ENCODE data around the gene RPS6KL1. TPM values are rescaled to one million over a fixed set of nuclear protein-coding genes. Genes with fewer than 3 reads are reported as not detected.
A peak's percentile ranks its signal among the peaks of the same experiment; 100 is the strongest.

Gene RPS6KL1
- total and polyA plus RNA-seq, 8 donors, result 0.62 to 6.7 (median 1.2) TPM

- peaks cover 0 to 23% of the 10 kb centered on the region in 2 donors for H3K27me3 ChIP-seq
- H3K4me1 ChIP-seq, result peaks cover 0 to 17% of the 10 kb centered on the region in 2 donors
- no peak overlapping the region for H3K27ac ChIP-seq
- H3K36me3 ChIP-seq, result no peaks in the 10 kb centered on the region
- H3K4me3 ChIP-seq, result no peak overlapping the region
- no peaks in the 10 kb centered on the region for H3K9me3 ChIP-seq
- ATAC-seq (no peak), DNase-seq (peak in 1 of 4 donors; percentile 55)
- intact Hi-C loops (cut with DNase I), result loop anchor here in 1 of 2 donors (10.0 kb wide), 1 partner anchor 136 kb away; no protein-coding TSS in a partner anchor
- TF ChIP-seq CTCF (IDR thresholded peaks at IDR 0.05), result no peak
These were observed 25.4 kb upstream of the RPS6KL1 start for GRCh38 chr14:74948228-74949175.

- Histone ChIP-seq H3K9me3 (no peaks in the 10 kb centered on the region), H3K4me1 (peaks cover 0 to 26% of the 10 kb centered on the region in 2 donors), H3K36me3 (no peaks in the 10 kb centered on the region), H3K27me3 (peaks cover 0 to 16% of the 10 kb centered on the region in 2 donors), H3K27ac (no peak overlapping the region), H3K4me3 (no peak overlapping the region)
- DNase-seq (peak in 1 of 4 donors; percentile 60), ATAC-seq (no peak)
- TF ChIP-seq CTCF (IDR thresholded peaks at IDR 0.05), result no peak
- intact Hi-C loops (cut with DNase I), result loop anchor here in 1 of 2 donors (10.0 kb wide), 1 partner anchor 137 kb away; no protein-coding TSS in a partner anchor
These were observed 24.5 kb upstream of the RPS6KL1 start for GRCh38 chr14:74947353-74948227.

- no peaks in the 10 kb centered on the region for H3K9me3 ChIP-seq
- no peak for ATAC-seq
- no peak for DNase-seq
These were observed 23.7 kb upstream of the RPS6KL1 start for GRCh38 chr14:74946659-74947281.

More at GRCh38 chr14:74946659-74947281, 23.7 kb upstream of the RPS6KL1 start:
- H3K27ac ChIP-seq, result no peak overlapping the region
- peaks cover 5 to 34% of the 10 kb centered on the region in 2 donors for H3K4me1 ChIP-seq
- TF ChIP-seq CTCF (IDR thresholded peaks at IDR 0.05), result peak in 1 of 2 donors; percentile 8
- peaks cover 0 to 11% of the 10 kb centered on the region in 2 donors for H3K27me3 ChIP-seq
- intact Hi-C loops (cut with DNase I), result loop anchor here in 1 of 2 donors (10.0 kb wide), 1 partner anchor 138 kb away; no protein-coding TSS in a partner anchor
- H3K36me3 ChIP-seq, result no peaks in the 10 kb centered on the region
- no peak overlapping the region for H3K4me3 ChIP-seq
